ENCODE results near the gene FCN3.
"Not testable (repeated sequence)": the region's sequence is repeated elsewhere in the genome, so short reads cannot be mapped to it uniquely, and the experiment has no call there.

FCN3 gene

DNA sequence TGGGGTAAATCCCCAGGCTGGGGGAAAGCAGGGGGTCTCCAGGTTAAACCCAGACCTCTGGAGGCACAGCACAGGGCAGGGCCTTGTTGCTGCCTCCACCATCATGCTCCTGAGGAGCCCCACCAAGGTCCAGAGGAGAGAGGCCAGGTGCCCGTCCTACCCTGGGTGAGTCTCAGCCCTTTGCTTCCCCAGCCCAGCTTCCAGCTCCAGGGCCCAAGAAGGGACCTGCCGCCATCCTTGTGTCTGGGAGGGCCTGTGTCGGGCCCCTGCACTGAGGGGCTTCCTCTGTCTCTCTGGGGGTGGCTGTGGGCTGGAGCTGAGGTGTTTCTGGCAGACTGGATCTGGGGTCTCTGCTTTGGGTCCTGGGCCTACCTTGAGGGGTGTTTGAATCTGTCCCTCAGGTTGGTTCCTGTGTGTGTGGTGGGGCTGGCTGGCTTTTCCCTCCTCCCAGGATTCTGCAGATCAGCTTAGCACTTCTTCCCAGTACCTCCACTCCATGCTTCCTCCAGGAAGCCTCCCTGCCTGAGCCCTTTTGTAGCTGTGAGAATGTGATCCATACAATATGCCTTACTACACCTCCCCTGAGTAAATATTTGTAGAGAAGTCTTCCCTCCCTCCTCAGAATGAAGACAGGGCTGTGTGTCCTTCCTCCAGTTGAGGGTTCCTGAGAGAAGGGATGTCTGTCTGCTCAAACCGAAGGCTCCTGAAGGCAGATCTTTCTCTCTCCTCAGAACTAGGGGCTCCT lies 24.0 kb upstream of the FCN3 start:
- DNase-seq: no peak

DNA sequence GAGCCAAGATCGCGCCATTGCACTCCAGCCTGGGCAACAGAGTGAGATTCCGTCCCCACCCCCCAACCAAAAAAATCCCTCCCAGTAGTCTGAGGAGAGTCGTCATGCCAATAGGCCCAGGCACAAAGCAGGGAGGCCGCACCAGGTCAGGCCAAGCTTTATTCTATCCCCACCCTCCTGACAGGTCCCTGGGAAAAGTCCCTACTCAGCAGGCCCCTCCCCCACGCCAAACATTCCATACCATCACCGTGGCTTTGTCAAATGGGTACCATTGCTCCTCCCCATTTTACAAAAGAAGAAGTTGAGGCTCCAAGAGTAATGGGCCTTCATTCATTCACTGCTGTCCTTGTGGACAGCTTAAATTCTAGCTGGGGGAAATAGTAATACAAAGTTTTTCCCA lies 23.1 kb upstream of the FCN3 start:
- DNase-seq: no peak

- no peak for DNase-seq
These were observed 22.5 kb upstream of the FCN3 start for GRCh38 chr1:27397110-27397509.

GRCh38 chr1:27395441-27396195 lies 21.0 kb upstream of the FCN3 start:
- peak; percentile 76 for DNase-seq

DNA sequence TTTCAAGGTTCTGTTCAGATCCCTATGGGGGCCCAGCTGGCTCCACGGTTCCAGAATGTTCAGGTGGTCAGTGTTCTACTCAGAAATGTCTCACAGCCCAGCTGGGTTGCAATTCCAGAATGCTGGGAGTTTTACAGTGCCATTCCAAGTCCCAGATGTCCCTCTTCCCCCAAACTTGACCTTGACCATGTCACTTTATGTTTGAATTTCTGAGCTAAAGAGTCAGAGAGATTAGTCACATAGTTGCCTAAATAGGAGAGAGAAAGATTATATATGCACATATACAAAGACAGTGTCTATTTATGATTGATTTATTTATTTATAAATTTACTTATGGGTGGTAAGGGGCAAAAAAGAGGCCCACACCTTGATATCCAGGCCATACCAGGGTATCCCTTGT lies 20.3 kb upstream of the FCN3 start:
- DNase-seq: no peak

- no peak for DNase-seq
These were observed 19.6 kb upstream of the FCN3 start for GRCh38 chr1:27394282-27394658.

- DNase-seq: no peak
These were observed 19.1 kb upstream of the FCN3 start for GRCh38 chr1:27393641-27394281.

DNA sequence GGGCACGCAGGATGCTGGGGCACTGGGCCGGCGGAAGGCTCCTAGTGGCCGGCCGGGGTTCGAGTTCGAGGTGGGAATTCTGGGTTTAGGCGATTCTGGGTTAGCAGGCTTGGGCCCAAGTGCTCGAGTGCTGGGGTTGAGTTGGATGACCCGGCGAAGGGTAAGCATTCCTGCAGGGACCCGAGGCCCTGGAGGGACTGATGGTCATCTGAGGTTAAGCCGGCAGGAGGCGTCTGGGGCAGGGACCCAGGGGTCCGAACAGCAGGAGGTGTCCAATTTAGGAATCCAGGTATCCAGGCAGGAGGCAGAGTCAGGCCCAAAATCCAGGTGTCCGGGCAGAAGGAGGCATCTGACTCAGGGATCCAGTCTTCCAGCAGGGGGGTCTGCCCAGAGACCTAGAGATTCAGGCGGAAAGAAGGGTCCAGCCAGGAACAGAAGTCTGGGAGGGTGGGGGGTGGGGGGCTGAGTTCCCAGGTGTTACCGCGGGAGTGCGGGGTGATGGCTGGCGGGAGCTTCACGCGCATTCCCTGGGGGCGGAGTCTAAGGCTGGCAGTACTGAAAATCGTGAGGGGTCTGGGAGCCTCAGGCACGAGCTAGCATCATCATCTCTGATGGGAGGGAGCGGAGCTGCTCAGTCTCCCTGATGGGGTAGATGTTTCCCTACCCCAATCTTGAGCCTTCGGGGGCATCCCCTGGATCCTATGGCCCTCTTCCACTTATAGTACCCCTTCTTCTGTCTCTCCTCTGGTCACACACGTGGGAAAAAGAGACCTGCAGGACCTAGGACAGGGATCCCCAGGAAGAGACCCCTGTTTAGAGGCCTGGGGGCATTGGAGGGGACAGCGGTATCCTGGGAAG lies 18.4 kb upstream of the FCN3 start:
- no peak for DNase-seq

DNA sequence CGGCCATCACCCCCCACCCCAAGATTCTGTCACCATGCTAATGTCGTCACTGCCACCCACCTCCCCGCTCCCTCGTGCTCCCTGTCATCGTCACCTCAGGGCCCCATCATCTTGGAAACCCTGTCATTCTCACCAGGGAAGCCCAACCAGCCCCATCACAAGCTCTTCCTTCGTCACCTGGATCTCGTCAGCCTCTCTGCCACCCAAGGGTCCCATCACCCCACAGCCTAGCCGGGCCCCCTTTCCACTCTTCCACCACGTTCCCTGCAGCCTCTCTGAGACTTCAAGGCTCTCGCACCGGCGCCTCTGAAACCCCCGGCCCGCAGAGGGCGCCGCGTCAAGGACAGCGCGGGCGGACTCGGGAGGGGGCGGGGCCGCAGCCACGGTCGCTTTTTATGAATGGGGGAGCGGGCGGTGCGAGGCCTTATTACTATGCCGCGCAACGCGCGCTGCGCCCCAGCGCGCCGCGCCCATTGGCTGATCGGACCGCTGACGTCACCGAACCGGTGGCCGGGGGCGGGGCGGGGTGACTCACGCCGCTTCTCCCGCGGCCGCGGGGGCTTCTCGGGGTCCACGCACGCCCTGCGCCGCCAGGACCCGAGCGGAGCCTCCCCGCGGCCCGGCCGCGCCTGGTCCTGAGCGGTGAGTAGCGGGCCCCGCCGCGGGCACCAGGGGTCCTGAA lies 17.6 kb upstream of the FCN3 start, which contains the start of gene GPR3:
Gene GPR3 (plus strand): TSS at position 527 of the 682 bp plus-strand sequence. CDS start 1,177 bp downstream, outside the sequence.
- DNase-seq: peak; percentile 90 to 96

- no peak for DNase-seq
These were observed 17.0 kb upstream of the FCN3 start for GRCh38 chr1:27391511-27392095.

DNA sequence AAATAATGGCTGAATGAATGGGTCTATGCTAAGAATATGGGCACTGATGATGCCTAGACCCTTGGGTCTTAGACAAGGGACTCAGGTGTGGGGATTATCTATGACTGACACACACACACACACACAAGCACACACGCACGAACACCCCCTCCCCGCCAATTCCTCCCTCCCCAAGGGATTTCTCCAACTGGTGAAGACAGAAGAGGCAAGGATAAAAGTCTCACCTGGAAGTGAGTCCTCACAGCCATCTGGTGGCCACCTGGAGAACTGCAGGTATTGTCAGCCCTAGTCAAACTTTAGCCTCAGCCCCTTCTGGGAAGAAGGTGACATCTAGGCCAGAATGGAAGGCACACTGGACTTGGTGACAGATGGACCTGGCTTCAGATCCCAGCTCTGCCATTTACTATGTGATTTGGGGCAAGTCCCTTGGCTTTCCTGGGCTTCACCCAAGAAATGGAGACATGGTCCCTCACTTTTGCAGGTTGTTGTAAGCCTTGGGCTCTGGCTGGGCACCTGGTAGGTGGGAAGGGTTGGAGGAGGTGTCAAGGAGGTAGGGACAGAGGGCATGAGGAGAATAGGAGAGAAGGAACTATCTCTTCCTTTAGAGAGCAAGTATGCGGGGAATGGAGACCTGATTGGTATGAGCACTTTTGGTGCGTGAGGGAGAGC lies 13.8 kb upstream of the FCN3 start:
- peak; percentile 69 to 70 for DNase-seq

GRCh38 chr1:27384797-27385196 lies 10.2 kb upstream of the FCN3 start:
- not testable (repeated sequence) for DNase-seq

DNA sequence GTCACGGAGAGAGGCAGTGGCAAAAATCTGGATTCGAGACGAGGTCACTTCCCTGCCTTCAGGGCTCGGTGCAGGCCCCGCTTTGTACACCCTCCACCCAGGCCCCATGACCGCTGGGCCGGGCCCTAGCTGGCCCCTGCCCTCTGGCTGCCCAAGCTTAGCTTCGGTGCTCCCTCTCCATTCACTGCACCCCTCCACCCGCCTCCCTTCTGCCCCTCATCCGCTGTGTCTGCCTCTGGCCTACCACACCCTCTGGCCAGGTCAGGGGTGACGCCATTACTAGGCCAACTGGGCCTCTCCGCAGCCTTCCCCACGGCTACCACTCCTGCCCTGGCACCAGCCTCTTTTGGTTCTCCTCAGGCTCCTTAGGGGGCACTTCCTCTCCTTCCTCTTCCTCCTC lies 9.0 kb upstream of the FCN3 start:
- DNase-seq: no peak

DNA sequence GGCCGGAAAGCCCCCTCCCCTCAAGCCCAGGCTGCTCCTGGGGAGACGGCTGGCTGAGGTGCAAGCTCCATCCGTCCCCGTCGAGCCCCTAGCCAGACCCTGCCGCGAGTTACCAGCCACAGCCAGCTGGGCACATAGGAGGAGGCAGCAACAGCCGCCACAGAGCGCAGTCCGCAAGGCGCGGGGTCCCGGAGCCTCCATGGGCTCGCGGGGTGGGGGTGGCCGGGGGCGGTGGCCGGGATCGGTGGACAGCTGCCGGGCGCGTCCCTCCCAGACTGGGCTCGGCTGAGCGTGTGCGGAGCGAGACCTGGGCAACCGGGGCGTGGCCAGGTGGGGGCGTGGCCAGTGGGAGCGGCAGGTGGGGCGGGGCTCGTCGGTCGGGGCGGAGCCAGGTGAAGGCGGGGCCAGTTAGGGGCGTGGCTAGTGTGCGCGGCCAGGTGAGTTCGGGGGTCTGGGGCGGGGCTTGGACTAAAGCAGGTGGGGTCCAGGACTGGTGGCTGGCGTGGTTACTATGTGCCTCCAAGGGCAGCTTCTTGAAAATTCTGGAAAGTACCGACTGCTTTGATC lies 8.5 kb upstream of the FCN3 start, which contains the start of gene CD164L2:
Gene CD164L2 (minus strand): TSS at position 295 of the 567 bp plus-strand sequence. CDS start 94 bp downstream, at position 201.
- DNase-seq: peak; percentile 43 to 57

DNA sequence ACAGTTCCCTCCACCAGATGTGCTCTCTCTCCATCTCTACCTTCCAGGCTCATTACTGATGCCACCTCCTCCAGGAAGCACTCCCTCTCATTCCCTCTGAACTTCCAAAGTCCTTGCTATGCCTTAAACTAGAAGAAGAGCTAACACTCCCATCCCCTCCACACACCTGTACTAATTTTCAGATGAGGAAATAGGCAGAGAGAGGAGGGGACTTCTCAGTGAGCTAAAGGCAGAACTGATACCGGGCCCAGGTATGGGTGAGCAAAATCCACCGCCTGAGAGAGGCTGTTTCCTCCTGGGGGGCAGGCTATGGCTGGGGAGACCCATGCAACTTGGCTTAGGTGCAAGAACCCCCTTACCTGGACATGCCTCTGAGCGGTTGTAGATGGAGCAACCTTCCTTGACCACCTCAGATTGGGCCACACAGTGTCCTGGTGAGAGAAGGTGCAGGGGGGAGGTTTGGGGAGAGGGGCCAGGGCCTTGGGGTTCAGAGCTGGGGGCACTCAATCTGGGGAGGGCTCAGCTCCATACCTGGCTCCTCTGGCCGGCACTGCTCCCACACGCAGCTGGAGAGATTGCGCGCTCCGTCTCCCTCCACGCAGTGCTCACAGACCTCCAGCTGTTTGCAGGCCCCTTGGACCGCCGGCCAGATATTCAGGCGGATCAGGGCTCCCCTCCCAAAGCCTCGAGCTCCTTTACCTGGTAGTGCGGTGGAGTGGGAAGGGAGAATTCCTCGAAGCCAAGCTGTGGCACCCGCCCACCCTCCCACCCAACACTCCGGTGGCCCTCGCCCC lies 7.5 kb upstream of the FCN3 start:
- DNase-seq: no peak

- DNase-seq: no peak
These were observed 6.4 kb upstream of the FCN3 start for GRCh38 chr1:27380766-27381733.

- DNase-seq: no peak
These were observed 5.6 kb upstream of the FCN3 start for GRCh38 chr1:27380224-27380623.

GRCh38 chr1:27379564-27380122 lies 5.0 kb upstream of the FCN3 start:
- DNase-seq: no peak
